Hepatocyte (in vitro differentiated cells): ENCODE data around the gene RAB27A. TPM values are rescaled to one million over a fixed set of nuclear protein-coding genes. Genes with fewer than 3 reads are reported as not detected.

ENCODE experiments used
- DNase-seq: peaks from one replicate; pipeline ENCODE4 v3.0.0-alpha.2; 2016; ENCODE audit warnings: low spot score
- H2AFZ ChIP-seq: fragments of 200-600 bp; sonication (generic); 2 replicates; pipeline ENCODE4 v1.6.0; 2016; ENCODE audit warnings: antibody characterized with exemption, mild to moderate bottlenecking
- H3K27ac ChIP-seq: fragments of 200-600 bp; sonication (generic); 2 replicates; pipeline ENCODE4 v1.5.1; 2016; ENCODE audit warnings: mild to moderate bottlenecking
- H3K27me3 ChIP-seq: fragments of 200-600 bp; sonication (generic); 2 replicates; pipeline ENCODE4 v1.6.1; 2016
- H3K36me3 ChIP-seq: fragments of 200-600 bp; sonication (generic); replicated peaks from 2 replicates; pipeline ENCODE4 v1.5.1; 2016; ENCODE audit warnings: low read depth; ENCODE audit not compliant: insufficient read depth
- H3K4me1 ChIP-seq: fragments of 200-600 bp; sonication (generic); 2 replicates; pipeline ENCODE4 v1.5.1; 2016; ENCODE audit warnings: mild to moderate bottlenecking, moderate library complexity; ENCODE audit not compliant: insufficient read depth
- H3K4me2 ChIP-seq: fragments of 200-600 bp; sonication (generic); 2 replicates; pipeline ENCODE4 v1.6.0; 2016
- H3K4me3 ChIP-seq: fragments of 200-600 bp; sonication (generic); 2 replicates; pipeline ENCODE4 v1.5.1; 2016; ENCODE audit warnings: mild to moderate bottlenecking
- H3K79me2 ChIP-seq: fragments of 200-600 bp; sonication (generic); 2 replicates; pipeline ENCODE4 v1.6.0; 2017; ENCODE audit warnings: mild to moderate bottlenecking
- H3K9me2 ChIP-seq: fragments of 200-600 bp; sonication (generic); replicated peaks from 2 replicates; pipeline ENCODE4 v1.6.0; 2017; ENCODE audit warnings: mild to moderate bottlenecking; ENCODE audit not compliant: insufficient read depth
- H3K9me3 ChIP-seq: fragments of 200-600 bp; sonication (generic); 2 replicates; pipeline ENCODE4 v1.5.1; 2016; ENCODE audit warnings: low read depth, mild to moderate bottlenecking
- H4K20me1 ChIP-seq: fragments of 200-600 bp; sonication (generic); 2 replicates; pipeline ENCODE4 v1.6.0; 2016; ENCODE audit warnings: mild to moderate bottlenecking; ENCODE audit not compliant: insufficient read depth, poor library complexity, severe bottlenecking
- EZH2 ChIP-seq: fragments of 200-600 bp; sonication (generic); IDR thresholded peaks from 2 replicates; pipeline ENCODE4 v1.6.1; 2016; ENCODE audit warnings: antibody characterized with exemption, mild to moderate bottlenecking, borderline replicate concordance
- EZH2phosphoT487 ChIP-seq: fragments of 200-600 bp; sonication (generic); IDR thresholded peaks from one replicate; pipeline ENCODE4 v1.6.1; 2018; ENCODE audit warnings: antibody characterized with exemption, mild to moderate bottlenecking, low read depth, moderate library complexity; ENCODE audit not compliant: unreplicated experiment, severe bottlenecking
- WGBS: methylation state at CpG from one replicate; pipeline ENCODE4 v1.1.6; 2016; ENCODE audit warnings: low lambda C conversion rate; ENCODE audit errors: missing lambda C conversion rate; 5-methylcytosine and 5-hydroxymethylcytosine counted together
- polyA plus RNA-seq: library from polyadenylated mRNA; unstranded; fragments of >200 nt; fragmentation: Nextera tagmentation; extraction: Ambion mirVana; gene quantifications from 2 replicates; pipeline ENCODE4 v1.2.1, GENCODE V29; 2016
- total RNA-seq: library from RNA; depleted of rRNA; stranded (reverse); fragments of >200 nt; gene quantifications from 2 replicates; pipeline ENCODE4 v1.2.3, GENCODE V29; 2014
- TF ChIP-seq, protein P1 (sequence below): fragments of 200-600 bp; sonication (generic); IDR thresholded peaks from 2 replicates; pipeline ENCODE4 v1.5.1; 2016; ENCODE audit warnings: antibody characterized with exemption, mild to moderate bottlenecking; ENCODE audit not compliant: poor library complexity

RAB27A gene
- total and polyA plus RNA-seq, 2 experiments from 2014 or later, result 10.5 to 16.6 TPM

DNA sequence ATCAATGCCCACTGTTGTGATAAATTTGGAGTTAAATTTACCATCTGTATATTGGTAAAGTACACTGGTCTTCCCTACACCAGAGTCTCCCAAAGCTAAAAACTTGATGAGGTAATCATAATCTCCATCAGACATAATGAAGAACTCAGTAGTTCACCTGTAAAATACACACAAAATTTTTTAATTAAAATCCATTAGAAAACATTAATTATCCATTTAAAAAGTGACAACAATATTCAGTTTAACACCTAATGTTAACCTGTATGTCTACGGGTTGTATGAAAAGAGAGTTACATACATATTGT, 54.9 kb downstream of the RAB27A start:
- H3K4me2 ChIP-seq, result peak overlapping the region; percentile 44
- H3K27ac ChIP-seq, result peak overlapping the region; percentile 33
- H2AFZ ChIP-seq, result no peak overlapping the region
- no peak for TF ChIP-seq EZH2phosphoT487
- TF ChIP-seq EZH2, result no peak
- TF ChIP-seq, protein P1, sequence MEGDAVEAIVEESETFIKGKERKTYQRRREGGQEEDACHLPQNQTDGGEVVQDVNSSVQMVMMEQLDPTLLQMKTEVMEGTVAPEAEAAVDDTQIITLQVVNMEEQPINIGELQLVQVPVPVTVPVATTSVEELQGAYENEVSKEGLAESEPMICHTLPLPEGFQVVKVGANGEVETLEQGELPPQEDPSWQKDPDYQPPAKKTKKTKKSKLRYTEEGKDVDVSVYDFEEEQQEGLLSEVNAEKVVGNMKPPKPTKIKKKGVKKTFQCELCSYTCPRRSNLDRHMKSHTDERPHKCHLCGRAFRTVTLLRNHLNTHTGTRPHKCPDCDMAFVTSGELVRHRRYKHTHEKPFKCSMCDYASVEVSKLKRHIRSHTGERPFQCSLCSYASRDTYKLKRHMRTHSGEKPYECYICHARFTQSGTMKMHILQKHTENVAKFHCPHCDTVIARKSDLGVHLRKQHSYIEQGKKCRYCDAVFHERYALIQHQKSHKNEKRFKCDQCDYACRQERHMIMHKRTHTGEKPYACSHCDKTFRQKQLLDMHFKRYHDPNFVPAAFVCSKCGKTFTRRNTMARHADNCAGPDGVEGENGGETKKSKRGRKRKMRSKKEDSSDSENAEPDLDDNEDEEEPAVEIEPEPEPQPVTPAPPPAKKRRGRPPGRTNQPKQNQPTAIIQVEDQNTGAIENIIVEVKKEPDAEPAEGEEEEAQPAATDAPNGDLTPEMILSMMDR, result no peak
- H3K27me3 ChIP-seq, result no peaks in the 10 kb centered on the region
- peaks cover 5% of the 10 kb centered on the region for H3K79me2 ChIP-seq
- H3K9me3 ChIP-seq, result no peaks in the 10 kb centered on the region
- H3K4me1 ChIP-seq, result peaks cover 8% of the 10 kb centered on the region
- no peaks in the 10 kb centered on the region for H3K36me3 ChIP-seq
- WGBS, result 97% methylated on average over 1 of the region's 1 CpG
- no peaks in the 10 kb centered on the region for H3K9me2 ChIP-seq
- DNase-seq, result no peak
- no peaks in the 10 kb centered on the region for H4K20me1 ChIP-seq
- H3K4me3 ChIP-seq, result no peak overlapping the region

DNA sequence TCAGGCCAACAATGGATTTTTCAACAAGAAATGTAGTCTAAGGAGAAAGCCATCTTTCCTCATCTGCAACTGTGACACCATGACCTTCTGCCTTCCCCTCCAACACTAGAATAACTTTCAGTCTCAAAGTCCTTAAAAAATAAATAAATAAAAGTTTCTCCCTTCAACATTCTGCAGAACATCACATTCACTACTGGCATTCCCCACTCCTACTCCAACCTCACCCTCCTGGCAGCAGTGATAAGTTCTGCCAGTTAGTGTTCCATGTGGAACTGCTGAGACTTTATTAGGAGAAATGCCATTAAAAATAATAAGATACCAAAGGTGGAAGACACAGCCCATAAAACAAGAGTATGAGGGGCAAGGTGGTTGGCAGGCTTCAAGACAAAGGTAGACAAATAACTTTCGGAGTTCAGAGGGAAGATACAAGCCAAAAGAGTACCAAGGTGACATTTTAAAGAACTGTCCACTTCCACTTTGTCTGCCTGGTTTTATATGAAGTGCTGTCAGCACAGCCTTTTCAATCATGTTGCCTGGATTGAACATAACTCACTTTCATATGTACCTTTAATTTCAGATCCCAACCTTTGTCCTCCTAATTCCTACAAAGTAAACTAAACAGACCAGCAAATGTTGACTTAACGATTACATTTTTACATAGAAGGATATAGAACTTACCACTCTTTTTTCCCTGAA, 55.4 kb downstream of the RAB27A start:
- Histone ChIP-seq H3K9me2 (no peaks in the 10 kb centered on the region), H3K4me1 (peaks cover 8% of the 10 kb centered on the region), H2AFZ (no peak overlapping the region), H3K9me3 (no peaks in the 10 kb centered on the region), H3K4me3 (no peak overlapping the region), H3K4me2 (peak overlapping the region; percentile 44), H3K27me3 (no peaks in the 10 kb centered on the region), H3K36me3 (no peaks in the 10 kb centered on the region), H3K79me2 (peaks cover 4% of the 10 kb centered on the region), H4K20me1 (no peaks in the 10 kb centered on the region), H3K27ac (peak overlapping the region; percentile 33)
- WGBS, result 76% methylated on average over 2 of the region's 2 CpGs
- TF ChIP-seq, protein P1, result no peak
- TF ChIP-seq EZH2, result no peak
- TF ChIP-seq EZH2phosphoT487, result no peak
- DNase-seq, result no peak

DNA sequence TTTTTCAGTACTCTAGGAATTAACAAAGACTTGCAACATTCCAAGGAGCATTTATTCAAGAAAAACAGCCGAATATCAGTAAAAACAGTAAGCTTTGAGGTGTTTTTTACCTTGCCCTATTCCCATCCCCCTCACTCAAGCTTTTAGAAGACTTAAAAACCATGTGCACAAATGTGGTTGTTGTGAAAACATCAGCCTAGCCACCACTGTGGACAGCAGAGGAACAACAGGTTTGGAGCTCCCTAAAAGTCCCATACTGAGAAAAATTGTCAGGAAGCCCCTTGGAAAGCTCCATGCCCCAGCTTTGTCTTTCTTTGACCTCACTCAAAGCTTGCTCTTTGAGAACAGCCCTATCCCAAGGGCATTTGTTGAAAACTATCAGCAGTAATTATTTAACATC, 58.2 kb downstream of the RAB27A start:
- Histone ChIP-seq H3K36me3 (no peaks in the 10 kb centered on the region), H4K20me1 (no peaks in the 10 kb centered on the region), H3K4me2 (no peak overlapping the region), H3K4me1 (peaks cover 8% of the 10 kb centered on the region), H3K9me2 (no peaks in the 10 kb centered on the region), H3K27me3 (no peaks in the 10 kb centered on the region), H3K79me2 (no peaks in the 10 kb centered on the region), H3K4me3 (no peak overlapping the region), H3K9me3 (no peaks in the 10 kb centered on the region), H2AFZ (no peak overlapping the region), H3K27ac (no peak overlapping the region)
- no peak for DNase-seq
- TF ChIP-seq, protein P1, result no peak
- TF ChIP-seq EZH2, result no peak
- no peak for TF ChIP-seq EZH2phosphoT487
- 91% methylated on average over 1 of the region's 1 CpG for whole genome bisulfite sequencing

DNA sequence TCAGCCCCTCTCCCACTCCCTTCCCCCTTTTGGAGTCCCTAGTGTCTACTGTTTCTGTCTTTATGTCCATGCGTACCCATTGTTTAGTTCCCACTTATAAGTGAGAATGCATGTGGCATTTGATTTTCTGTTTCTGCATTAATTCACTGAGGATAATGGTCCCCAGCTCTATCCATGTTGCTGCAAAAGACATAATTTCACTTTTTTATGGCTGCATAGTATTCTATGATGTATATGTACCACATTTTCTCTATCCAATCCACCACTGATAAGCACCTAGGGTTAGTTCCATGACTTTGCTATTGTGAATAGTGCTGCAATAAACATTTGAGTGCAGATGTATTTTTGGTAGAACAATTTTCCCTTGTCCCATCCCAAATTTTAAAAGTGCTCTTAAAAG, 58.7 kb downstream of the RAB27A start:
- Histone ChIP-seq H3K27ac (no peak overlapping the region), H3K79me2 (no peaks in the 10 kb centered on the region)

More for the DNA sequence above, 58.7 kb downstream of the RAB27A start:
- no peaks in the 10 kb centered on the region for H3K27me3 ChIP-seq
- H3K9me2 ChIP-seq, result no peaks in the 10 kb centered on the region
- H3K4me3 ChIP-seq, result no peak overlapping the region
- H2AFZ ChIP-seq, result no peak overlapping the region
- no peaks in the 10 kb centered on the region for H4K20me1 ChIP-seq
- H3K4me1 ChIP-seq, result peaks cover 8% of the 10 kb centered on the region
- H3K36me3 ChIP-seq, result no peaks in the 10 kb centered on the region
- H3K4me2 ChIP-seq, result no peak overlapping the region
- no peaks in the 10 kb centered on the region for H3K9me3 ChIP-seq
- DNase-seq, result no peak
- 96% methylated on average over 1 of the region's 1 CpG for WGBS
- TF ChIP-seq EZH2phosphoT487, result no peak
- TF ChIP-seq, protein P1, result no peak
- no peak for TF ChIP-seq EZH2
